ENCODE measurements around the gene STUB1.

Gene STUB1

GRCh38 chr16:727291-727977 lies 47.2 kb downstream of the STUB1 start:
- no peak for DNase-seq (ENCODE audit: insufficient read length, low spot score)
- no peak for FAIRE-seq
- TF ChIP-seq TAF1 (IDR thresholded peaks at IDR 0.05; ENCODE audit: low read depth, low read length): no peak
- no peak for TF ChIP-seq POLR2A (IDR thresholded peaks at IDR 0.05; ENCODE audit: low read depth, low read length)
- no peak for TF ChIP-seq SPI1 (IDR thresholded peaks at IDR 0.05; ENCODE audit: low read depth, low read length)
- no peak for TF ChIP-seq POU2F2 (IDR thresholded peaks at IDR 0.05; ENCODE audit: low read depth, low read length)
- no peak for TF ChIP-seq PAX5 (IDR thresholded peaks at IDR 0.05; ENCODE audit: insufficient read depth, low read length, severe bottlenecking)
- no peak for TF ChIP-seq POLR2AphosphoS5 (IDR thresholded peaks at IDR 0.05; ENCODE audit: low read depth, low read length)

DNA sequence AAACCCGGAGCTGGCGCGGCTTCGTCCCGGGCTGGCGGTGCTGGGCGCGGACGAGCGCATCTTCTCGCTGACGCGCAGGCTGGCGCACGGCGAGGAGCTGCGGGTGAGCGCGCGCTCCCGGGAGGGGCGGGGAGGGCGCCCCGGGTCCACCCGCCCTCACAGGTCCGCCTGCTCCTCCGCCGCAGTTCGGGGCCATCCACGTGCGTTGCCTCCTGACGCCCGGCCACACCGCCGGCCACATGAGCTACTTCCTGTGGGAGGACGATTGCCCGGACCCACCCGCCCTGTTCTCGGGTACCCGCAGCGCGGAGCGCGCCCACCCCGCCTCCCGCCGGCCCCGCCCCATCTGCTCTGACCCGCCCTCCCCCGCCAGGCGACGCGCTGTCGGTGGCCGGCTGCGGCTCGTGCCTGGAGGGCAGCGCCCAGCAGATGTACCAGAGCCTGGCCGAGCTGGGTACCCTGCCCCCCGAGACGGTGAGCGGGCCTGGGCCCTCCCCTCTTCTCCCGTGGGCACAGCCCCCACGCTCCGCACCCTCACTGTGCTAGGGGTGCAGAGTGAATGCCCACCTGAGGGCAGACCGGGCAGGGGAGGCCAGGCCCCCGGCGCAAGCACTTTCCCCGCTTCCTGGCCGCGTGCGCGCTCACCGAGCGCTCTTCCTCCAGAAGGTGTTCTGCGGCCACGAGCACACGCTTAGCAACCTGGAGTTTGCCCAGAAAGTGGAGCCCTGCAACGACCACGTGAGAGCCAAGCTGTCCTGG lies 48.1 kb downstream of the STUB1 start:
- FAIRE-seq: peak; percentile 96
- 0 out of 2 replicates have a peak, but pooled peaks have one; percentile 25 for TF ChIP-seq POLR2A (IDR thresholded peaks at IDR 0.05; ENCODE audit: low read depth, low read length)
- TF ChIP-seq POLR2AphosphoS5 (IDR thresholded peaks at IDR 0.05; ENCODE audit: low read depth, low read length): no peak
- peak; percentile 83 for DNase-seq (ENCODE audit: insufficient read length, low spot score)

- FAIRE-seq (no peak), DNase-seq (ENCODE audit: insufficient read length, low spot score) (no peak)
- TF ChIP-seq PAX5 (IDR thresholded peaks at IDR 0.05; ENCODE audit: insufficient read depth, low read length, severe bottlenecking) (no peak), POLR2AphosphoS5 (IDR thresholded peaks at IDR 0.05; ENCODE audit: low read depth, low read length) (no peak), POLR2A (IDR thresholded peaks at IDR 0.05; ENCODE audit: low read depth, low read length) (no peak), TAF1 (IDR thresholded peaks at IDR 0.05; ENCODE audit: low read depth, low read length) (no peak), SPI1 (IDR thresholded peaks at IDR 0.05; ENCODE audit: low read depth, low read length) (no peak), POU2F2 (IDR thresholded peaks at IDR 0.05; ENCODE audit: low read depth, low read length) (no peak)
These were observed 48.9 kb downstream of the STUB1 start for GRCh38 chr16:728890-729744.

DNA sequence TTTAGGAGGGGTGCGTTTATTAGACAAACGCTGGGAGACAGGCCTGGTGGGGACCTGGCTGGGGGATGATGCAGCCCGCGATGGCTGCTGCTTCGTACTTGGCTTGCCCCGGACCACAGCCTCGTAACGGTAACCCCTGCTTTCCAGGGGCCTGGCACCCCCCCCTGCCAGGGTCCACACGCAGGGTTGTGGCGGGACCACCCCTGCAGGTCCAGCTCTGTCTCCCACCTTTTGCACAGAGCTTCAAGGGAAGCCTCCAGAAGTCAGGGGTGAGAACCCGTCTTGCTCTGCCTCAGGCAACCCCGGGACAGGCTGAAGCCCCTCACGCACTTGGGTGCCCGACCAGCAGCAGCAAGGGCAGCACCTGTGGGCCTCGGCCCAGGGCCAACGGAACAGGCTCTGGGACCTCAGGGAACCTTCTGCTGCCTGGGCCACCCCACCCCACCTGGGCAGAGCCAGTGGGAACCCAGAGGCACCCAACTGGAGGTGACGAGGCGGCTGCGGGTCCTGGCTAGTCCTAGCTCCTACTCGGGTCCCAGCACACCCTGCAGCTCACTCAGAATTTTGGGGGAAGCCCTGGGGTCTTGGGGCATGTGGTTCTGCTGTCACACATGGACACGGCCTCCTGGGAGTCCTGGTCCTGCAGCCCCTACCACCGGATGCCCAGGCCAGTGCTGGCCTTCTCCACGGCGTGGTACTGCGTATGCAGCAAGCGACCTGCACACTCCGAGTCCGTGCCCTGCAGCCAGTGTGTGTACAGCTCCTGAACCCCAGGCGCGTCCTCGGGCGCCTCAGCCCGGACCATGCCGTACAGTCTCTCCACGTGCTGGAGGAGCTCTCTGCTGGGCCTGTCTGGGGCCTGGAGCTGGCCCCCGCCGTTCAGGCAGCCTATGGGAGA lies 49.8 kb downstream of the STUB1 start:
- DNase-seq (ENCODE audit: insufficient read length, low spot score) (no peak), FAIRE-seq (no peak)
- TF ChIP-seq POLR2AphosphoS5 (IDR thresholded peaks at IDR 0.05; ENCODE audit: low read depth, low read length) (no peak), SPI1 (IDR thresholded peaks at IDR 0.05; ENCODE audit: low read depth, low read length) (no peak), PAX5 (IDR thresholded peaks at IDR 0.05; ENCODE audit: insufficient read depth, low read length, severe bottlenecking) (no peak)

GRCh38 chr16:730666-731509 lies 50.7 kb downstream of the STUB1 start:
- FAIRE-seq (no peak), DNase-seq (ENCODE audit: insufficient read length, low spot score) (no peak)
- TF ChIP-seq TAF1 (IDR thresholded peaks at IDR 0.05; ENCODE audit: low read depth, low read length): no peak

- no peak for DNase-seq (ENCODE audit: insufficient read length, low spot score)
- FAIRE-seq: no peak
- TF ChIP-seq POU2F2 (IDR thresholded peaks at IDR 0.05; ENCODE audit: low read depth, low read length) (no peak), POLR2AphosphoS5 (IDR thresholded peaks at IDR 0.05; ENCODE audit: low read depth, low read length) (no peak), POLR2A (IDR thresholded peaks at IDR 0.05; ENCODE audit: low read depth, low read length) (no peak), TAF1 (IDR thresholded peaks at IDR 0.05; ENCODE audit: low read depth, low read length) (no peak), PAX5 (IDR thresholded peaks at IDR 0.05; ENCODE audit: insufficient read depth, low read length, severe bottlenecking) (no peak), SPI1 (IDR thresholded peaks at IDR 0.05; ENCODE audit: low read depth, low read length) (no peak)
These were observed 52.1 kb downstream of the STUB1 start for GRCh38 chr16:732332-732731.
